ENCODE data around the gene CPM. TPM values are rescaled to one million over a fixed set of nuclear protein-coding genes. Genes with fewer than 3 reads are reported as not detected.
A peak's percentile ranks its signal among the peaks of the same experiment; 100 is the strongest.

The CPM gene
- total RNA-seq, 1 experiment from 2014 or later: 18.0 TPM

- in situ Hi-C loops (cut with HindIII; ENCODE audit: low pct_unique_long_range_greater_than_20kb, low sequenced_read_pairs): no loop called here
- no peak for DNase-seq (ENCODE audit: low read depth)
These were observed 14.0 kb downstream of the CPM start for GRCh38 chr12:68918960-68919359.

- in situ Hi-C loops (cut with HindIII; ENCODE audit: low pct_unique_long_range_greater_than_20kb, low sequenced_read_pairs): no loop called here
- DNase-seq (ENCODE audit: low read depth): no peak
These were observed 17.9 kb downstream of the CPM start for GRCh38 chr12:68915055-68915454.

- DNase-seq (ENCODE audit: low read depth): no peak
- in situ Hi-C loops (cut with HindIII; ENCODE audit: low pct_unique_long_range_greater_than_20kb, low sequenced_read_pairs): no loop called here
These were observed 19.3 kb downstream of the CPM start for GRCh38 chr12:68913682-68914081.

GRCh38 chr12:68912916-68913315 is 20.1 kb downstream of the CPM start:
- no peak for DNase-seq (ENCODE audit: low read depth)

GRCh38 chr12:68911197-68911718 is 21.7 kb downstream of the CPM start:
- in situ Hi-C loops (cut with HindIII; ENCODE audit: low pct_unique_long_range_greater_than_20kb, low sequenced_read_pairs): no loop called here
- no peak for DNase-seq (ENCODE audit: low read depth)

More at GRCh38 chr12:68912916-68913315, 20.1 kb downstream of the CPM start:
- in situ Hi-C loops (cut with HindIII; ENCODE audit: low pct_unique_long_range_greater_than_20kb, low sequenced_read_pairs): no loop called here

GRCh38 chr12:68910128-68910527 is 22.8 kb downstream of the CPM start:
- in situ Hi-C loops (cut with HindIII; ENCODE audit: low pct_unique_long_range_greater_than_20kb, low sequenced_read_pairs): no loop called here
- no peak for DNase-seq (ENCODE audit: low read depth)

- DNase-seq (ENCODE audit: low read depth): no peak
- in situ Hi-C loops (cut with HindIII; ENCODE audit: low pct_unique_long_range_greater_than_20kb, low sequenced_read_pairs): no loop called here
These were observed 24.9 kb downstream of the CPM start for GRCh38 chr12:68908076-68908475.

- no peak for DNase-seq (ENCODE audit: low read depth)
- in situ Hi-C loops (cut with HindIII; ENCODE audit: low pct_unique_long_range_greater_than_20kb, low sequenced_read_pairs): no loop called here
These were observed 27.2 kb downstream of the CPM start for GRCh38 chr12:68905733-68906132.

GRCh38 chr12:68904351-68904962 is 28.5 kb downstream of the CPM start:
- in situ Hi-C loops (cut with HindIII; ENCODE audit: low pct_unique_long_range_greater_than_20kb, low sequenced_read_pairs): no loop called here
- DNase-seq (ENCODE audit: low read depth): no peak

- in situ Hi-C loops (cut with HindIII; ENCODE audit: low pct_unique_long_range_greater_than_20kb, low sequenced_read_pairs): no loop called here
- DNase-seq (ENCODE audit: low read depth): no peak
These were observed 29.5 kb downstream of the CPM start for GRCh38 chr12:68903511-68903910.

- in situ Hi-C loops (cut with HindIII; ENCODE audit: low pct_unique_long_range_greater_than_20kb, low sequenced_read_pairs): no loop called here
- DNase-seq (ENCODE audit: low read depth): no peak
These were observed 31.4 kb downstream of the CPM start for GRCh38 chr12:68901551-68901950.

- in situ Hi-C loops (cut with HindIII; ENCODE audit: low pct_unique_long_range_greater_than_20kb, low sequenced_read_pairs): no loop called here
- no peak for DNase-seq (ENCODE audit: low read depth)
These were observed 31.8 kb downstream of the CPM start for GRCh38 chr12:68901145-68901544.

GRCh38 chr12:68900241-68900640 is 32.7 kb downstream of the CPM start:
- no peak for DNase-seq (ENCODE audit: low read depth)
- in situ Hi-C loops (cut with HindIII; ENCODE audit: low pct_unique_long_range_greater_than_20kb, low sequenced_read_pairs): no loop called here

- in situ Hi-C loops (cut with HindIII; ENCODE audit: low pct_unique_long_range_greater_than_20kb, low sequenced_read_pairs): no loop called here
- peak; percentile 98 for DNase-seq (ENCODE audit: low read depth)
These were observed 33.7 kb downstream of the CPM start for GRCh38 chr12:68899251-68899771.

GRCh38 chr12:68896881-68897540 is 36.0 kb downstream of the CPM start:
- DNase-seq (ENCODE audit: low read depth): no peak
- in situ Hi-C loops (cut with HindIII; ENCODE audit: low pct_unique_long_range_greater_than_20kb, low sequenced_read_pairs): no loop called here

- in situ Hi-C loops (cut with HindIII; ENCODE audit: low pct_unique_long_range_greater_than_20kb, low sequenced_read_pairs): no loop called here
- DNase-seq (ENCODE audit: low read depth): no peak
These were observed 38.6 kb downstream of the CPM start for GRCh38 chr12:68894276-68894855.

- in situ Hi-C loops (cut with HindIII; ENCODE audit: low pct_unique_long_range_greater_than_20kb, low sequenced_read_pairs): no loop called here
These were observed 39.2 kb downstream of the CPM start for GRCh38 chr12:68893741-68894140.

GRCh38 chr12:68893201-68893600 is 39.8 kb downstream of the CPM start:
- DNase-seq (ENCODE audit: low read depth): no peak
- in situ Hi-C loops (cut with HindIII; ENCODE audit: low pct_unique_long_range_greater_than_20kb, low sequenced_read_pairs): no loop called here

More at GRCh38 chr12:68893741-68894140, 39.2 kb downstream of the CPM start:
- DNase-seq (ENCODE audit: low read depth): no peak

- no peak for DNase-seq (ENCODE audit: low read depth)
- in situ Hi-C loops (cut with HindIII; ENCODE audit: low pct_unique_long_range_greater_than_20kb, low sequenced_read_pairs): no loop called here
These were observed 41.8 kb downstream of the CPM start for GRCh38 chr12:68891141-68891540.
